T-helper 2 cell treated with Interferon-gamma antibody and Interleukin-4, amounts not matched to agents 5 μg/mL and 100 μg/mL, for 36 hours (primary cell): ENCODE results near the gene AGR3.

Experiments
- DNase-seq: peaks from one replicate; pipeline ENCODE4 v3.0.0; 2021; ENCODE audit warnings: low spot score
- H3K27ac Mint-ChIP-seq: one replicate; pipeline ENCODE4 v1.8.0; 2021; ENCODE audit warnings: mild to moderate bottlenecking, mixed read lengths
- H3K27me3 Mint-ChIP-seq: one replicate; pipeline ENCODE4 v1.8.0; 2021; ENCODE audit warnings: low read depth, mixed read lengths
- H3K36me3 Mint-ChIP-seq: one replicate; pipeline ENCODE4 v1.8.0; 2021; ENCODE audit warnings: low read depth, mixed read lengths
- H3K4me1 Mint-ChIP-seq: one replicate; pipeline ENCODE4 v1.8.0; 2021; ENCODE audit warnings: low read depth, mixed read lengths
- H3K4me3 Mint-ChIP-seq: one replicate; pipeline ENCODE4 v1.8.0; 2022; ENCODE audit warnings: mild to moderate bottlenecking, moderate library complexity, mixed read lengths
- H3K9me3 Mint-ChIP-seq: one replicate; pipeline ENCODE4 v1.8.0; 2021; ENCODE audit warnings: mixed read lengths

Gene AGR3

GRCh38 chr7:16838386-16838785 is 43.4 kb downstream of the AGR3 start:
- Mint-ChIP-seq H3K4me3 (no peak overlapping the region), H3K27ac (no peak overlapping the region), H3K9me3 (no peaks in the 10 kb centered on the region), H3K36me3 (no peaks in the 10 kb centered on the region), H3K27me3 (peaks cover 7% of the 10 kb centered on the region), H3K4me1 (no peaks in the 10 kb centered on the region)
- DNase-seq: no peak

GRCh38 chr7:16836481-16836880 is 45.3 kb downstream of the AGR3 start:
- H3K4me3 Mint-ChIP-seq: no peak overlapping the region
- peaks cover 4% of the 10 kb centered on the region for H3K27me3 Mint-ChIP-seq
- no peak for DNase-seq
- H3K36me3 Mint-ChIP-seq: no peaks in the 10 kb centered on the region
- H3K27ac Mint-ChIP-seq: no peak overlapping the region
- H3K9me3 Mint-ChIP-seq: no peaks in the 10 kb centered on the region
- H3K4me1 Mint-ChIP-seq: no peaks in the 10 kb centered on the region

DNA sequence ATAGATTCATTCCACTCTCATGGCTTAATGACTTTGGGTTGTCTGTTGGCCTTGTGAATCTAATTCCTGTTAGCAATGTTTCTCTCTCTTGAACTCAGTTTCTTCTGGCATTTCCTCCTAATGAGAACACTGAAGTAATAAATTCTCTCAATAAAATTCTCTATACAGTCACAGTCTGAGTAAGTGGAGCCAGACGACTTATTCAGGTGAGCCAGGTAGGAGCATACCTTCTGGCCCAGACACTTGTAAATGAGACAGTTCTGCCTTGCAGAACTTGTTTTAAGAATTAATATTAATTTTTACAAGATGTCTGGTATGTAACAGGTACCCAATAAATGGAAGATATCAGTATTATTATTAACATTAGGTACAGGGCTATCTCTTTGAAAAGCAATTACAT is 48.4 kb downstream of the AGR3 start:
- H3K4me1 Mint-ChIP-seq: no peaks in the 10 kb centered on the region
- H3K27me3 Mint-ChIP-seq: peaks cover 8% of the 10 kb centered on the region
- no peaks in the 10 kb centered on the region for H3K36me3 Mint-ChIP-seq
- no peak overlapping the region for H3K4me3 Mint-ChIP-seq
- no peaks in the 10 kb centered on the region for H3K9me3 Mint-ChIP-seq
- no peak overlapping the region for H3K27ac Mint-ChIP-seq
- no peak for DNase-seq

- Mint-ChIP-seq H3K4me1 (no peaks in the 10 kb centered on the region), H3K27ac (no peak overlapping the region), H3K36me3 (no peaks in the 10 kb centered on the region), H3K27me3 (peaks cover 13% of the 10 kb centered on the region), H3K4me3 (no peak overlapping the region), H3K9me3 (no peaks in the 10 kb centered on the region)
- no peak for DNase-seq
These were observed 55.7 kb downstream of the AGR3 start for GRCh38 chr7:16826060-16826459.

- H3K27me3 Mint-ChIP-seq: peaks cover 5% of the 10 kb centered on the region
- no peak overlapping the region for H3K27ac Mint-ChIP-seq
- no peaks in the 10 kb centered on the region for H3K4me1 Mint-ChIP-seq
- H3K36me3 Mint-ChIP-seq: no peaks in the 10 kb centered on the region
- no peaks in the 10 kb centered on the region for H3K9me3 Mint-ChIP-seq
- no peak for DNase-seq
- H3K4me3 Mint-ChIP-seq: no peak overlapping the region
These were observed 59.8 kb downstream of the AGR3 start for GRCh38 chr7:16822029-16822428.

DNA sequence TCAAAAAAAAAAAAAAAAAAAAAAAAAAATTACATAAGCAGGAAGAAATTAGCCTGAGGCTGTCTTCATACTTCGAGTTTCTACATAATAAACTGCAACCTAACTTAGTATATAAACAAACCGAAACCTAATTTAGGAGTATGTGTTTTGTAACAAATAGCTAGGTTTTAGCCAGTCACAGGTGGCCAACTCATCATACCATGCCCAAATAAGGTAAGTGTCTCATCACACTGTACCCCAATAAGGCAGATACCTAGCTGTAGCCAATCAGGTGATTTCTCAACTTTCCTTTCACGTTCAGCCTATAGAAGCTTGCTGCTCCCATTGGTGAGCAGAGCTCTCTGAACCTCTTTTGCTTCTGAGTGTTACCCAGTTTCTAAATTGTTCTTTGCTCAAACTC is 63.1 kb downstream of the AGR3 start:
- Mint-ChIP-seq H3K36me3 (no peaks in the 10 kb centered on the region), H3K9me3 (no peaks in the 10 kb centered on the region), H3K4me3 (no peak overlapping the region), H3K27ac (no peak overlapping the region), H3K4me1 (no peaks in the 10 kb centered on the region), H3K27me3 (peaks cover 5% of the 10 kb centered on the region)
- no peak for DNase-seq

DNA sequence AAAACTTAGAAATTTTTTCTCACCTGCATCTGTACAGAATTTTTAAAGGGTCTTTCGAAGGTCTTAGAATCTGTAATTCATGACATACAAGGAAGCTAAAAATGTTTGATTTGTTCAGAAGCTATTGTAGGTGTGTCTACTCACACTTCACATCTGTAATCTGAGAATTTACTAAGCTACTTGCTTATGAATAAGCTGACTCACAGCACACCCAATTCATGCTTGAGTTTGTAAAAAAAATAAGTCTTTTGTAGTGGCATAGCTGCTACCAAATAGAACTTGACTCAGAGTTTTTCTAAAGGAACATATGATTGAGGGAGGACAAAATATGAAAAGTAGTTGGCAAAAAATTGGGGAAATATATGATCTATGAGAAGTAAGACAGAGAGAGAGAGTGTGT is 64.2 kb downstream of the AGR3 start:
- Mint-ChIP-seq H3K36me3 (no peaks in the 10 kb centered on the region), H3K9me3 (no peaks in the 10 kb centered on the region)

DNA sequence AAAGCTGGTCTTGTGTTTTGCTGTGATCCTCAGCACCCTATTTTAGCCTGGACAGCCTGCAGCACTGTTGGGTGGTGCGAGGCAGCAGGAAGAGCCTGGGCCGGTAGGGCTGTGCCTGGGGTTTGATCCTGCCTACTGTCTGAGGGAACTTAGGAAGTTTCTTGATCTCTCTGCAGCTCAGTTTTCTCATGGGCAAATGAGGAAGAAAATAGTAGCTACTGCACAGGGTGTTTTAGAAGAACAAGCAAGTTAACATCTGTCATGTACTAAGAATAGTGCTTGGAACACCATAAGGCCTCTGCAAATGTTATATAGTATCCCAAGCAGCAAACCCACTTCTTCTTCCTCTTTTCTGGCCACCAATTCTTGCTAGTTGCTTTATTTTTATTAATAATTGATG is 65.0 kb downstream of the AGR3 start:
- no peaks in the 10 kb centered on the region for H3K36me3 Mint-ChIP-seq

More for the DNA sequence above, 64.2 kb downstream of the AGR3 start:
- H3K4me3 Mint-ChIP-seq: no peak overlapping the region
- peaks cover 4% of the 10 kb centered on the region for H3K27me3 Mint-ChIP-seq
- H3K27ac Mint-ChIP-seq: no peak overlapping the region
- DNase-seq: no peak
- H3K4me1 Mint-ChIP-seq: no peaks in the 10 kb centered on the region

DNA sequence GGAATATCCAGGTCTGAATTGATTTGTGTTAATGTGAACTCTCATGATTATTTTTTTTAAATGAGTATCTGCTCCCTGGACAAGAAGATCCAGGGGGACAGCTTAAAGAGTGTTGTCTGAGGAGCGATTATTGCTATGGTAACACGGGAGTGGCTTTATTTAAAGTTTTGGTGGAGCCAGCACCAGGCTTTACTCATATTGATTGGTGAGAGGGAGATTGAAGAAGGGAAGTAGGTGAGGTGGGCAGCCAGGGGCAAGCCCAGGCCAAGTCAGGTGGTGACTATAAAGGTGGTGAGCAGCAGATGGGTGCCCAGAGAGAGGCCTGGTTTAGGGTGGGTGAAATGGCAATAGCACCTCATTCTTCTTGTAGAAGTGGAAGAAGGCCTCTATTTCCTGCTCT is 66.8 kb downstream of the AGR3 start:
- Mint-ChIP-seq H3K4me1 (no peaks in the 10 kb centered on the region), H3K9me3 (no peaks in the 10 kb centered on the region), H3K27me3 (peaks cover 11% of the 10 kb centered on the region), H3K36me3 (no peaks in the 10 kb centered on the region), H3K4me3 (no peak overlapping the region), H3K27ac (no peak overlapping the region)
- no peak for DNase-seq

More for the DNA sequence above, 65.0 kb downstream of the AGR3 start:
- H3K27ac Mint-ChIP-seq: no peak overlapping the region
- no peak overlapping the region for H3K4me3 Mint-ChIP-seq
- H3K27me3 Mint-ChIP-seq: peaks cover 3% of the 10 kb centered on the region
- no peak for DNase-seq
- no peaks in the 10 kb centered on the region for H3K4me1 Mint-ChIP-seq
- no peaks in the 10 kb centered on the region for H3K9me3 Mint-ChIP-seq

DNA sequence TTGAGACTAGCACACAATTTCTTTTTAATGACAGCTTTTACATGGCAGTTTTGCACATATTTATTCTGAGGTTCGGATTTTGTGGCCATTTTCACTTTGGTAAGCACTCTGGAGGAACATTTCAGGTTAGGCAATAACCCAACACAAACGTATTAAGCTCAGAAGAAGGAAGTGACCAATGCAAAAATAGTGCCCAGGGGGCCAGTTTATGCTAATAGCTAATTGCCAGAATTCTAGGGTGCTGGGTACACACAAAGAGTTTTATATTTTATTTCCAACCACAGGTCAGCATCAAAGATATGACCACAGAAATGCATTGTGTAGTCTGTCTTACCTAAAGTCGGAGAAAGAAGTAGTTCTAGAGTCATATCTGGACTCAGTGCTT is 68.6 kb downstream of the AGR3 start:
- no peak overlapping the region for H3K27ac Mint-ChIP-seq
- DNase-seq: no peak
- H3K9me3 Mint-ChIP-seq: no peaks in the 10 kb centered on the region
- H3K36me3 Mint-ChIP-seq: no peaks in the 10 kb centered on the region
- H3K27me3 Mint-ChIP-seq: peaks cover 14% of the 10 kb centered on the region
- H3K4me1 Mint-ChIP-seq: no peaks in the 10 kb centered on the region
- no peak overlapping the region for H3K4me3 Mint-ChIP-seq

- Mint-ChIP-seq H3K9me3 (no peaks in the 10 kb centered on the region), H3K4me1 (no peaks in the 10 kb centered on the region), H3K27me3 (peaks cover 12% of the 10 kb centered on the region), H3K36me3 (no peaks in the 10 kb centered on the region), H3K4me3 (no peak overlapping the region), H3K27ac (no peak overlapping the region)
- DNase-seq: no peak
These were observed 69.1 kb downstream of the AGR3 start for GRCh38 chr7:16812542-16813231.

- H3K36me3 Mint-ChIP-seq: no peaks in the 10 kb centered on the region
These were observed 70.2 kb downstream of the AGR3 start for GRCh38 chr7:16811551-16811950.

DNA sequence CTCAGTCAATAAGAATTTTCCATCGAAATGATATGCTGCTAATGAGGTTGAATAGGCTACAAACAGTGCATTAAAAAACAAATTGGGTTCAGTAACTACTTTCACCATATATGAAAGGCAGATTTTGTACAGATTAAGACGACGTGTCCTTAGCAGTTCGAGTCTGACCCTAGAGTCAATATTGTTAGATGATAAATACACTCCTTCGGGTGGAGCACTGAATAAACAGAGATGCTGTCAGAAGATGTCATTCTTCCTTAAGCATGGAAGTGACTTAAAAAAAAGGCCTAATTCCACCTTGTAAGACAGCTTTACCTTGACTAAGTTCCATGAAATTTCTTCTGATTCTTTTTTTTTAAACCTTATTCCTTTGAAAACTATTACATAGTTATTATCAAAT is 71.2 kb downstream of the AGR3 start:
- Mint-ChIP-seq H3K4me3 (no peak overlapping the region), H3K4me1 (no peaks in the 10 kb centered on the region), H3K27me3 (peaks cover 12% of the 10 kb centered on the region), H3K36me3 (no peaks in the 10 kb centered on the region), H3K9me3 (no peaks in the 10 kb centered on the region), H3K27ac (no peak overlapping the region)
- no peak for DNase-seq

More at GRCh38 chr7:16811551-16811950, 70.2 kb downstream of the AGR3 start:
- H3K4me3 Mint-ChIP-seq: no peak overlapping the region
- DNase-seq: no peak
- H3K27me3 Mint-ChIP-seq: peaks cover 12% of the 10 kb centered on the region
- H3K9me3 Mint-ChIP-seq: no peaks in the 10 kb centered on the region
- H3K27ac Mint-ChIP-seq: no peak overlapping the region
- H3K4me1 Mint-ChIP-seq: no peaks in the 10 kb centered on the region

- Mint-ChIP-seq H3K4me3 (no peak overlapping the region), H3K9me3 (no peaks in the 10 kb centered on the region), H3K27ac (no peak overlapping the region), H3K4me1 (no peaks in the 10 kb centered on the region), H3K36me3 (no peaks in the 10 kb centered on the region), H3K27me3 (peaks cover 12% of the 10 kb centered on the region)
- no peak for DNase-seq
These were observed 71.7 kb downstream of the AGR3 start for GRCh38 chr7:16810112-16810511.
